Upper lobe of left lung (tissue), 6 donors: Measurements from ENCODE around the gene TMEM26. TPM values are rescaled to one million over a fixed set of nuclear protein-coding genes. Genes with fewer than 3 reads are reported as not detected.
"Not testable (repeated sequence)": the region's sequence is repeated elsewhere in the genome, so short reads cannot be mapped to it uniquely, and the experiment has no call there.

Source experiments
- ATAC-seq, 2 donors: fragments of 200-7000 bp; cut with Tn5 transposase; one replicate each; pipeline ENCODE4 v1.9.1; 2022; ENCODE audit warnings: mild to moderate bottlenecking in 2 of 2, moderate library complexity in 2 of 2; ENCODE audit not compliant: low FRiP score in 2 of 2
- DNase-seq, 2 donors: peaks; one replicate each; pipeline ENCODE4 v3.0.0-alpha.2; 2019 to 2020
- H3K27ac ChIP-seq, 4 donors: fragments of 200-600 bp; sonication (generic); one replicate each; pipeline ENCODE4 v1.5.1; 2016 to 2019
- H3K27me3 ChIP-seq, 4 donors: fragments of 200-600 bp; sonication (generic); one replicate each; pipeline ENCODE4 v1.5.1; 2017 to 2019
- H3K36me3 ChIP-seq, 4 donors: fragments of 200-600 bp; sonication (generic); one replicate each; pipeline ENCODE4 v1.5.1; 2016 to 2019
- H3K4me1 ChIP-seq, 4 donors: fragments of 200-600 bp; sonication (generic); one replicate each; pipeline ENCODE4 v1.5.1; 2018 to 2019
- H3K4me3 ChIP-seq, 4 donors: fragments of 200-600 bp; sonication (generic); one replicate each; pipeline ENCODE4 v1.5.1; 2017 to 2019; ENCODE audit warnings: mild to moderate bottlenecking in 2 of 4, moderate library complexity in 1 of 4
- H3K9me3 ChIP-seq, 4 donors: fragments of 200-600 bp; sonication (generic); one replicate each; pipeline ENCODE4 v1.5.1; 2018 to 2019
- EP300 ChIP-seq, 4 donors: sonication (generic); formaldehyde crosslinking; IDR thresholded peaks; one replicate each; pipeline ENCODE4 v1.5.1; 2017; ENCODE audit warnings: antibody characterized with exemption in 4 of 4, control low read depth in 2 of 4
- POLR2A ChIP-seq, 4 donors: fragments of 450-650 bp; IDR thresholded peaks; one replicate each; pipeline ENCODE4 v1.5.1; 2016 to 2017; ENCODE audit warnings: antibody characterized with exemption in 4 of 4, mild to moderate bottlenecking in 2 of 4
- POLR2AphosphoS5 ChIP-seq, 2 donors: sonication (generic); formaldehyde crosslinking; IDR thresholded peaks; one replicate each; pipeline ENCODE4 v1.5.1; 2017; ENCODE audit warnings: antibody characterized with exemption in 2 of 2
- WGBS, 2 donors: methylation state at CpG; one replicate each; pipeline ENCODE4 v1.1.5; 2017 to 2018; 5-methylcytosine and 5-hydroxymethylcytosine counted together
- total RNA-seq, 6 donors: library from RNA; depleted of rRNA in 4 of 6; stranded (reverse); fragments of >200 nt in 4 of 6; gene quantifications; one replicate each; pipeline versions ENCODE4 v1.1.0 to v1.2.1, GENCODE V29; 2016 to 2021
- TF ChIP-seq, protein P1 (sequence below), 6 experiments: fragments of 450-650 bp in 4 of 6; fragments of 200-600 bp in 2 of 6; sonication (generic) in 2 of 6; IDR thresholded peaks; one replicate each; pipeline ENCODE4 v1.5.1; 2016 to 2019; ENCODE audit warnings: antibody characterized with exemption in 6 of 6
- donor health status: DM: no; HTN: no; CAD: no; lungs with moderate emphysema.
- donor health status: DM: no; HTN: yes; CAD: no; lungs with severe emphysema.

TMEM26 gene
- total RNA-seq, 6 donors from 2014 or later: 0.30 to 2.0 (median 0.77) TPM; not detected in 1

DNA sequence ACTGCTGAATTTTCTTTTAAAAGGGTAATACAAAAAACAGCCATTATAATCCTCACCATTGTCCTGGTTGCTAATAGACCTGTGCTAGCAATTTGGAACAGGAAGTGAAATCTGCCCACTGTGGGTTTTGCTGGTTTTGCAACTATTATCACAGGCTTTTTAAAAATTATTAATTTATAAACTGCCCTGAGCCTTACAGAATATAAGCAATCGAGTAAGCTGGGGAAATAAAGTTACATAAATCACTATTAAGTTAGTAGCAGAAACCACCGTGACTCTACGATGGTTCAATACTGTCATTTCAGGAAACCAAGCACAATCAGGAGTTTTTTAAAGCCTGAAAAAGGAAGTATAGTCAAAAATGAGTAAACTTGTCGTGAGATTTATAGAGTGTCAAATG lies 62.3 kb downstream of the TMEM26 start:
- ATAC-seq (peak in 1 of 2 donors; percentile 61), DNase-seq (no peak)
- no peaks in the 10 kb centered on the region for H3K4me1 ChIP-seq
- H3K36me3 ChIP-seq: no peaks in the 10 kb centered on the region
- H3K4me3 ChIP-seq: no peak overlapping the region
- WGBS, 2 donors: 38 to 56% methylated on average over 4 of the region's 4 CpGs
- no peak overlapping the region for H3K27ac ChIP-seq
- no peaks in the 10 kb centered on the region for H3K9me3 ChIP-seq
- no peak for TF ChIP-seq POLR2AphosphoS5 (IDR thresholded peaks at IDR 0.05)
- no peak for TF ChIP-seq EP300 (IDR thresholded peaks at IDR 0.05)
- TF ChIP-seq, protein P1, sequence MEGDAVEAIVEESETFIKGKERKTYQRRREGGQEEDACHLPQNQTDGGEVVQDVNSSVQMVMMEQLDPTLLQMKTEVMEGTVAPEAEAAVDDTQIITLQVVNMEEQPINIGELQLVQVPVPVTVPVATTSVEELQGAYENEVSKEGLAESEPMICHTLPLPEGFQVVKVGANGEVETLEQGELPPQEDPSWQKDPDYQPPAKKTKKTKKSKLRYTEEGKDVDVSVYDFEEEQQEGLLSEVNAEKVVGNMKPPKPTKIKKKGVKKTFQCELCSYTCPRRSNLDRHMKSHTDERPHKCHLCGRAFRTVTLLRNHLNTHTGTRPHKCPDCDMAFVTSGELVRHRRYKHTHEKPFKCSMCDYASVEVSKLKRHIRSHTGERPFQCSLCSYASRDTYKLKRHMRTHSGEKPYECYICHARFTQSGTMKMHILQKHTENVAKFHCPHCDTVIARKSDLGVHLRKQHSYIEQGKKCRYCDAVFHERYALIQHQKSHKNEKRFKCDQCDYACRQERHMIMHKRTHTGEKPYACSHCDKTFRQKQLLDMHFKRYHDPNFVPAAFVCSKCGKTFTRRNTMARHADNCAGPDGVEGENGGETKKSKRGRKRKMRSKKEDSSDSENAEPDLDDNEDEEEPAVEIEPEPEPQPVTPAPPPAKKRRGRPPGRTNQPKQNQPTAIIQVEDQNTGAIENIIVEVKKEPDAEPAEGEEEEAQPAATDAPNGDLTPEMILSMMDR (IDR thresholded peaks at IDR 0.05): no peak
- no peak for TF ChIP-seq POLR2A (IDR thresholded peaks at IDR 0.05)
- no peaks in the 10 kb centered on the region for H3K27me3 ChIP-seq

DNA sequence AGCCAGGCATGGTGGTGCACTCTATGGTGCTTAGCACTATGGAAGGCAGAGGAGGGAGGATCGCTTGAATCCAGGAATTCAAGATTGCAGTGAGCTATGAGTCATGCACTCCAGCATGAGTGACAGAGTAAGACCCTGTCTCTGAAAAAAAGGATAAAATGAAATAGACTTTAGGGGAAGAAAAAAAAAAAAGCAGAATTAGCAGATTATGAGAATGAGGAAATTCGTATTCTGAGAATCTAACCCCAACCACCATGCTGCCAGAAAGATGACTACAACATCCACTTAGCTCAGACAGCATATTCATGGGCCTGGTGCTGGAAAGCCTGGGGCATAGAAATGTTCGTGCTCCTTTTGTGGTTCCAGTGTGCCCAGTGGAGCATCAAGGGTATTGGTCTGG lies 63.3 kb downstream of the TMEM26 start:
- ATAC-seq (peak in 1 of 2 donors; percentile 77), DNase-seq (no peak)
- no peaks in the 10 kb centered on the region for H3K4me1 ChIP-seq
- no peak overlapping the region for H3K27ac ChIP-seq
- H3K27me3 ChIP-seq: no peaks in the 10 kb centered on the region
- no peak overlapping the region for H3K4me3 ChIP-seq
- WGBS, 2 donors: 74 to 91% methylated on average over 3 of the region's 3 CpGs
- H3K36me3 ChIP-seq: no peaks in the 10 kb centered on the region
- no peaks in the 10 kb centered on the region for H3K9me3 ChIP-seq
- TF ChIP-seq POLR2A (IDR thresholded peaks at IDR 0.05): no peak
- TF ChIP-seq, protein P1 (IDR thresholded peaks at IDR 0.05): no peak
- TF ChIP-seq POLR2AphosphoS5 (IDR thresholded peaks at IDR 0.05): no peak
- no peak for TF ChIP-seq EP300 (IDR thresholded peaks at IDR 0.05)

DNA sequence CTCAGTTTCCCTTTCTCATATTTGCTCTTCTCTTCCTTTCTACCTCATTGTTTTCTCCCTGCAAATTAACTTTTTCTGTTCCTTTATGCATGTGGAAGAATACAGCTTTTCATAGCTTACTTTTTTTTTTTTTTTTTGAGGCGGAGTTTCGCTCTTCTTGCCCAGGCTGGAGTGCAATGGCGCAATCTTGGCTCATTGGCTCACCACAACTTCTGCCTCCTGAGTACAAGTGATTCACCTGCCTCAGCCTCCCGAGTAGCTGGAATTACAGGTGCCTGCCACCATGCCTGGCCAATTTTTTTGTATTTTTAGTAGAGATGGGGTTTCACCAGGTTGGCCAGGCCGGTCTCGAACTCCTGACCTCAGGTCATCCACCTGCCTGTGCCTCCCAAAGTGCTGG lies 64.2 kb downstream of the TMEM26 start:
- not testable (repeated sequence) for H3K27me3 ChIP-seq, H3K9me3 ChIP-seq, H3K4me3 ChIP-seq, H3K27ac ChIP-seq, H3K36me3 ChIP-seq, H3K4me1 ChIP-seq, ATAC-seq
- WGBS, 2 donors: 72 to 91% methylated on average over 6 of the region's 6 CpGs
- peak in 1 of 2 donors; percentile 34 for DNase-seq

DNA sequence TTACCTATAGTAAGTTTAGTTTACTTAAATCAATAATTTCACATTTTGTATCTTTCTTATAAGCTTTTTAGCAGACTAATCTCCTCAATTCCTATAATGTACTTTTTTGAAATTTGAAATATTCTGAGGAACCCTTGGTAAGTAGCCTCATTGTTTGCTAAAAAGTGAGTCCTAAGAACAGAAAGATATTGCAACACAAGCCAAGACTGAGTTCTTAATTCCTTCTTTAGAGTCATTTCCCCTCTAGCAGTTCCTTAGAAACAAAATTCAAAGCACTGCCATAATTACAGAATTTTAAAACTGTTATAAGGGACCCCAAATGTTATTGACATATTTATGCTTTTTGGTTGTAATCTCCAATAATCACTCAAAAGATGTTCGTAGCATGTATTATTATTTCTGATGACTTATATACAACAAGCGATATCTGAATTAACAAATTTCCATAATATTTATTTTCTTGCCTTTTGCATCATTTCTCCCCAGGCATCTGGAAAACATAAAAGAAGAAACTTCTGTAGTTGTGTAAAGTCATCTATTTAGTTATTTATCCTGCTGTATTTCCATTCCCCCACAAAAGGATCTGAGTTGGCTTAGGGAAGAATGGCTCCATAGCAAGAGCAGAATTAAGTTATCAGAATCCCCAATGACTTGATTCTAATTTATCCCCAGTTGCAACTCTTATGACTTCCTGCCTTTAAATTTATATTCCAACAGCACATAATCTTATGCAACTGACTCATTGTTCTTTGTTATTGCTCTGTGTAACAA lies 67.8 kb downstream of the TMEM26 start:
- 94 to 98% methylated on average over 2 of the region's 2 CpGs for WGBS, 2 donors
- no peaks in the 10 kb centered on the region for H3K27me3 ChIP-seq
- no peak for DNase-seq
- H3K27ac ChIP-seq: no peak overlapping the region
- H3K36me3 ChIP-seq: no peaks in the 10 kb centered on the region
- no peak overlapping the region for H3K4me3 ChIP-seq
- no peak for ATAC-seq
- no peak for TF ChIP-seq POLR2A (IDR thresholded peaks at IDR 0.05)
- TF ChIP-seq EP300 (IDR thresholded peaks at IDR 0.05): no peak
- TF ChIP-seq POLR2AphosphoS5 (IDR thresholded peaks at IDR 0.05): no peak
- TF ChIP-seq, protein P1 (IDR thresholded peaks at IDR 0.05): no peak
- no peaks in the 10 kb centered on the region for H3K9me3 ChIP-seq
- no peaks in the 10 kb centered on the region for H3K4me1 ChIP-seq

DNA sequence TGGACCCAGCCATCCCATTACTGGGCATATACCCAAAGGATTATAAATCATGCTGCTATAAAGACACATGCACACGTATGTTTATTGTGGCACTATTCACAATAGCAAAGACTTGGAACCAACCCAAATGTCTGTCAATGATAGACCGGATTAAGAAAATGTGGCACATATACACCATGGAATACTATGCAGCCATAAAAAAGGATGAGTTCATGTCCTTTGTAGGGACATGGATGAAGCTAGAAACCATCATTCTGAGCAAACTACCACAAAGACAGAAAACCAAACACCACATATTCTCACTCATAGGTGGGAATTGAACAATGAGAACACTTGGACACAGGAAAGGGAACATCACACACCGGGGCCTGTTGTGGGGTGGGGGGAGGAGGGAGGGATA lies 72.0 kb downstream of the TMEM26 start:
- not testable (repeated sequence) for H3K9me3 ChIP-seq, H3K27ac ChIP-seq, H3K4me3 ChIP-seq, H3K27me3 ChIP-seq, ATAC-seq, DNase-seq, H3K4me1 ChIP-seq, H3K36me3 ChIP-seq
- WGBS, 2 donors: 64 to 77% methylated on average over 3 of the region's 3 CpGs

DNA sequence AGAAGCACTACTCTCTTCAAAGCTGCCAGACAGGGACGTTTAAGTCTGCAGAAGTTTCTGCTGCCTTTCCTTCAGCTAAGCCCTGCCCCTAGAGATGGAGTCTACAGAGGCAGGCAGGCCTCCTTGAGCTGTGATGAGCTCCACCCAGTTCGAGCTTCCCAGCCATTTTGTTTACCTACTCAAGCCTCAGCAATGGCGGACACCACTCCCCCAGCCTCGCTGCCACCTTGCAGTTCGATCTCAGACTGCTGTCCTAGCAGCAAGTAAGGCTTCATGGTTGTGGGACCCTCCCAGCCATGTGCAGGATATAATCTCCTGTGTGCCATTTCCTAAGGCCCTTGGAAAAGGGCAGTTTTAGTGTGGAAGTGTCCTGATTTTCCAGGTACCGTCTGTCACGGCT lies 74.3 kb downstream of the TMEM26 start:
- H3K4me1 ChIP-seq: no peaks in the 10 kb centered on the region
- no peak overlapping the region for H3K4me3 ChIP-seq
- 91 to 93% methylated on average over 5 to 7 of the region's 7 CpGs for WGBS, 2 donors
- H3K9me3 ChIP-seq: no peaks in the 10 kb centered on the region
- H3K27ac ChIP-seq: no peak overlapping the region
- no peak for TF ChIP-seq EP300 (IDR thresholded peaks at IDR 0.05)
- TF ChIP-seq POLR2A (IDR thresholded peaks at IDR 0.05): no peak
- ATAC-seq: no peak
- no peaks in the 10 kb centered on the region for H3K27me3 ChIP-seq
- H3K36me3 ChIP-seq: no peaks in the 10 kb centered on the region
- DNase-seq: no peak
